ENCODE results near the gene ID1.

- TF ChIP-seq CTCF (IDR thresholded peaks at IDR 0.05), result no peak
- TF ChIP-seq POLR2A (IDR thresholded peaks at IDR 0.05), result no peak
These were observed 15.2 kb downstream of the ID1 start for GRCh38 chr20:31620246-31620645.
